ENCODE results near the gene MKNK1.

The MKNK1 gene

GRCh38 chr1:46618754-46619415 lies 14.8 kb upstream of the MKNK1 start:
- no peak for DNase-seq (ENCODE audit: low spot score)

GRCh38 chr1:46617833-46618232 lies 13.8 kb upstream of the MKNK1 start:
- no peak for DNase-seq (ENCODE audit: low spot score)

- DNase-seq (ENCODE audit: low spot score): no peak
These were observed 13.2 kb upstream of the MKNK1 start for GRCh38 chr1:46617108-46617800.

- peak; percentile 81 for DNase-seq (ENCODE audit: low spot score)
These were observed 12.4 kb upstream of the MKNK1 start, which contains the start of gene MOB3C for GRCh38 chr1:46616277-46617107. Gene MOB3C (minus strand): TSS chr1:46616811. CDS start chr1:46613321, 3,490 bp downstream.

GRCh38 chr1:46615735-46616134 lies 11.7 kb upstream of the MKNK1 start:
- no peak for DNase-seq (ENCODE audit: low spot score)

GRCh38 chr1:46615088-46615487 lies 11.0 kb upstream of the MKNK1 start:
- no peak for DNase-seq (ENCODE audit: low spot score)

- no peak for DNase-seq (ENCODE audit: low spot score)
These were observed 10.5 kb upstream of the MKNK1 start for GRCh38 chr1:46614604-46614984.

- DNase-seq (ENCODE audit: low spot score): peak; percentile 80
These were observed 9.9 kb upstream of the MKNK1 start for GRCh38 chr1:46613661-46614603.

GRCh38 chr1:46612937-46613660 lies 9.0 kb upstream of the MKNK1 start:
- DNase-seq (ENCODE audit: low spot score): no peak

- no peak for DNase-seq (ENCODE audit: low spot score)
These were observed 7.7 kb upstream of the MKNK1 start for GRCh38 chr1:46611691-46612221.

- DNase-seq (ENCODE audit: low spot score): no peak
These were observed 3.5 kb upstream of the MKNK1 start for GRCh38 chr1:46607345-46608130.

- DNase-seq (ENCODE audit: low spot score): no peak
These were observed 2.3 kb upstream of the MKNK1 start for GRCh38 chr1:46606255-46606965.

GRCh38 chr1:46605232-46605631 lies 1.2 kb upstream of the MKNK1 start:
- no peak for DNase-seq (ENCODE audit: low spot score)

- no peak for DNase-seq (ENCODE audit: low spot score)
These were observed 599 bp downstream of the MKNK1 start for GRCh38 chr1:46603481-46603857.

- DNase-seq (ENCODE audit: low spot score): no peak
These were observed 2.6 kb downstream of the MKNK1 start for GRCh38 chr1:46601257-46602007.

- no peak for DNase-seq (ENCODE audit: low spot score)
These were observed 4.8 kb downstream of the MKNK1 start for GRCh38 chr1:46599059-46599970.

GRCh38 chr1:46596846-46597245 lies 7.2 kb downstream of the MKNK1 start:
- no peak for DNase-seq (ENCODE audit: low spot score)

- DNase-seq (ENCODE audit: low spot score): no peak
These were observed 8.0 kb downstream of the MKNK1 start for GRCh38 chr1:46596036-46596435.

Measured in ecto neural progenitor cell (in vitro differentiated cells).